Adrenal gland (tissue), 12 donors: Measurements from ENCODE around the gene PSMC3. TPM values are rescaled to one million over a fixed set of nuclear protein-coding genes. Genes with fewer than 3 reads are reported as not detected.

ENCODE experiments used
- DNase-seq, 7 donors: peaks; one replicate each; pipeline ENCODE4 v3.0.0-alpha.2; 2019 to 2020
- H3K27ac ChIP-seq, 5 donors: fragments of 200-600 bp; sonication (generic) in 4 of 5; 1 replicate in 3 of 5; 2 replicates in 2 of 5; pipeline versions ENCODE4 v1.5.1 to v1.8.0; 2016 to 2020; ENCODE audit warnings: mild to moderate bottlenecking in 1 of 5
- H3K27me3 ChIP-seq: fragments of 200-600 bp; 2 replicates; pipeline ENCODE4 v1.8.0; 2021
- H3K36me3 ChIP-seq, 2 donors: fragments of 200-600 bp; replicated peaks in 1 of 2; 1 replicate in 1 of 2; 2 replicates in 1 of 2; pipeline versions ENCODE4 v1.5.1 to v1.8.0; 2018 to 2022
- H3K4me1 ChIP-seq, 2 donors: fragments of 200-600 bp; replicated peaks in 1 of 2; 1 replicate in 1 of 2; 2 replicates in 1 of 2; pipeline versions ENCODE4 v1.5.1 to v1.8.0; 2018 to 2021
- H3K4me3 ChIP-seq, 4 donors: fragments of 200-600 bp; sonication (generic) in 3 of 4; one replicate each; pipeline ENCODE4 v1.5.1; 2016 to 2018
- H3K9me3 ChIP-seq, 3 donors: fragments of 200-600 bp; sonication (generic) in 1 of 3; replicated peaks in 1 of 3; 1 replicate in 2 of 3; 2 replicates in 1 of 3; pipeline versions ENCODE4 v1.5.1 to v1.8.0; 2016 to 2021
- POLR2A ChIP-seq, 2 donors: fragments of 450-650 bp; IDR thresholded peaks; one replicate each; pipeline ENCODE4 v1.6.1; 2017; ENCODE audit warnings: antibody characterized with exemption in 2 of 2, mild to moderate bottlenecking in 2 of 2, moderate library complexity in 1 of 2
- WGBS, 4 donors: extraction: QIAGEN DNeasy Blood & Tissue Kit in 2 of 4; methylation state at CpG; one replicate each; pipeline versions ENCODE4 v1.1.5 to v1.1.7; 2013 to 2017; 5-methylcytosine and 5-hydroxymethylcytosine counted together
- intact Hi-C, 2 donors: fragments of 100-400 bp; cut with DNase I; formaldehyde crosslinking; loops; one replicate each; pipeline versions ENCODE4 v1.14.1 to v1.15.0; 2022 to 2023
- polyA plus RNA-seq, 3 donors: library from polyadenylated mRNA; stranded (reverse); fragments of 200-250 nt in 2 of 3; fragments of 350-450 nt in 1 of 3; fragmentation: Illumina TruSeq in 1 of 3; extraction: RNeasy Lipid Tissue Mini Kit (QIAGEN cat#74804) in 1 of 3; gene quantifications; one replicate each; pipeline ENCODE4 v1.2.3, GENCODE V29; 2013 to 2014
- total RNA-seq, 9 donors: library from RNA; depleted of rRNA in 4 of 9; stranded (reverse); fragments of >200 nt in 4 of 9; fragments of 120-200 nt in 1 of 9; fragmentation: NEBNext Ultra II Directional in 1 of 9; extraction: Animal tissue kit (Norgen Biotek cat#: 25700) in 1 of 9; gene quantifications; one replicate each; pipeline versions ENCODE4 v1.1.0 to v1.2.4, GENCODE V29; 2013 to 2023
- TF ChIP-seq, protein P1 (sequence below), 6 experiments: fragments of 450-650 bp in 4 of 6; fragments of 200-600 bp in 2 of 6; sonication (generic) in 1 of 6; IDR thresholded peaks; 1 replicate in 5 of 6; 2 replicates in 1 of 6; pipeline versions ENCODE4 v1.5.1 to v1.8.0; 2016 to 2021; ENCODE audit warnings: antibody characterized with exemption in 6 of 6, mild to moderate bottlenecking in 2 of 6, moderate library complexity in 1 of 6
- donor health status: healthy with polysubstance abuse.
- donor health status: Bipolar disorder and iron deficiency.
- donor health status: DM: yes; HTN: yes; CAD: no.
- donor health status: DM: no; HTN: no; CAD: no.
- donor health status: DM: no; HTN: no; CAD: no.
- donor health status: DM: yes; HTN: yes; CAD: no.

Gene PSMC3
- total and polyA plus RNA-seq, 12 donors, result 85.4 to 291 (median 130) TPM

DNA sequence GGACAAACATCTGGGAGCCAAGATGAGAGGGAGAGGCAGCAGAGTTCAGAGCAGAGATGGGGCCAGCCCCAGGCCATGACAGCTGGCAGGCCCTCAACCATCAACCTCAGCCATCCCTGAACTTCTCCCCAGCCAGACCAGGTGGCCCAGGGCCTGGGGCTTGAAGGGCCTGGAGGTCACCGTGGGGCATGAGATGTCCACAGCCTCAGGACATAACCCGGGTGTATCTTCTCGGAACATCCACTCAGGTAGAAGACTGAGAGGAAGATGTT is 30.3 kb downstream of the PSMC3 start:
- Histone ChIP-seq H3K4me1 (peaks cover 12% of the 10 kb centered on the region in 2 donors), H3K27me3 (no peaks in the 10 kb centered on the region), H3K4me3 (no peak overlapping the region), H3K36me3 (no peaks in the 10 kb centered on the region), H3K27ac (peak overlapping the region in 3 of 5 donors; percentile 75 to 96 (median 86)), H3K9me3 (no peaks in the 10 kb centered on the region)
- intact Hi-C loops, result no loop called here
- TF ChIP-seq, protein P1, sequence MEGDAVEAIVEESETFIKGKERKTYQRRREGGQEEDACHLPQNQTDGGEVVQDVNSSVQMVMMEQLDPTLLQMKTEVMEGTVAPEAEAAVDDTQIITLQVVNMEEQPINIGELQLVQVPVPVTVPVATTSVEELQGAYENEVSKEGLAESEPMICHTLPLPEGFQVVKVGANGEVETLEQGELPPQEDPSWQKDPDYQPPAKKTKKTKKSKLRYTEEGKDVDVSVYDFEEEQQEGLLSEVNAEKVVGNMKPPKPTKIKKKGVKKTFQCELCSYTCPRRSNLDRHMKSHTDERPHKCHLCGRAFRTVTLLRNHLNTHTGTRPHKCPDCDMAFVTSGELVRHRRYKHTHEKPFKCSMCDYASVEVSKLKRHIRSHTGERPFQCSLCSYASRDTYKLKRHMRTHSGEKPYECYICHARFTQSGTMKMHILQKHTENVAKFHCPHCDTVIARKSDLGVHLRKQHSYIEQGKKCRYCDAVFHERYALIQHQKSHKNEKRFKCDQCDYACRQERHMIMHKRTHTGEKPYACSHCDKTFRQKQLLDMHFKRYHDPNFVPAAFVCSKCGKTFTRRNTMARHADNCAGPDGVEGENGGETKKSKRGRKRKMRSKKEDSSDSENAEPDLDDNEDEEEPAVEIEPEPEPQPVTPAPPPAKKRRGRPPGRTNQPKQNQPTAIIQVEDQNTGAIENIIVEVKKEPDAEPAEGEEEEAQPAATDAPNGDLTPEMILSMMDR (IDR thresholded peaks at IDR 0.05), result no peak
- no peak for TF ChIP-seq POLR2A (IDR thresholded peaks at IDR 0.05)
- 90 to 93% (median 90%) methylated on average over 2 to 3 of the region's 3 CpGs for WGBS, 4 donors
- DNase-seq, result no peak

- Histone ChIP-seq H3K27me3 (no peaks in the 10 kb centered on the region), H3K4me1 (peaks cover 6 to 7% of the 10 kb centered on the region in 2 donors), H3K4me3 (peak overlapping the region in 1 of 4 donors; percentile 11), H3K27ac (peak overlapping the region; percentile 75 to 96 (median 86)), H3K36me3 (no peaks in the 10 kb centered on the region), H3K9me3 (no peaks in the 10 kb centered on the region)
- intact Hi-C loops, result no loop called here
- WGBS, 4 donors, result 67 to 74% (median 73%) methylated on average over 18 to 25 of the region's 25 CpGs
- DNase-seq, result no peak
- TF ChIP-seq, protein P1 (IDR thresholded peaks at IDR 0.05), result no peak
- TF ChIP-seq POLR2A (IDR thresholded peaks at IDR 0.05), result no peak
These were observed 30.8 kb downstream of the PSMC3 start for GRCh38 chr11:47395223-47396048.

GRCh38 chr11:47394322-47395222 is 31.7 kb downstream of the PSMC3 start:
- H3K27ac ChIP-seq, result peak overlapping the region; percentile 75 to 96 (median 86)
- DNase-seq, result peak in 4 of 7 donors; percentile 64 to 75 (median 66)

DNA sequence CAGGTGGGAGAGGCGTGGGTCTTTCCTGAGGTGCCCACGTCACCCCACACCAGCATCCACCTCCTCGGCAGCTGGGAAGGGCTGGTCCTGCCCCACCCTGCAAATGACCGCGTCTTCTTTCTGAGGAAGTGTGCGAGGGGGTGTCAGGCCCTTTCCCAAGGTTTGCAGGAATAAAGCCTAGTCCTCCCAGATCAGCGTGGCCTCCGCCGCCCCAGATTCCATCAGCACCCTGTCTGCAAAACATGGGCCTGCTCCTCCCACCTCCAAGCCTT is 32.3 kb downstream of the PSMC3 start:
- Histone ChIP-seq H3K9me3 (no peaks in the 10 kb centered on the region), H3K27me3 (no peaks in the 10 kb centered on the region), H3K27ac (peak overlapping the region; percentile 11 to 96 (median 75)), H3K4me3 (peak overlapping the region in 1 of 4 donors; percentile 34), H3K4me1 (no peaks in the 10 kb centered on the region), H3K36me3 (no peaks in the 10 kb centered on the region)
- DNase-seq, result no peak
- WGBS, 4 donors, result 77 to 92% (median 78%) methylated on average over 5 to 9 of the region's 9 CpGs
- intact Hi-C loops, result no loop called here
- TF ChIP-seq POLR2A (IDR thresholded peaks at IDR 0.05), result no peak
- TF ChIP-seq, protein P1 (IDR thresholded peaks at IDR 0.05), result no peak

More at GRCh38 chr11:47394322-47395222, 31.7 kb downstream of the PSMC3 start:
- H3K36me3 ChIP-seq, result no peaks in the 10 kb centered on the region
- no peaks in the 10 kb centered on the region for H3K9me3 ChIP-seq
- intact Hi-C loops, result no loop called here
- no peaks in the 10 kb centered on the region for H3K4me1 ChIP-seq
- TF ChIP-seq, protein P1 (IDR thresholded peaks at IDR 0.05), result no peak
- peak in 1 of 2 donors; percentile 31 for TF ChIP-seq POLR2A (IDR thresholded peaks at IDR 0.05)
- no peaks in the 10 kb centered on the region for H3K27me3 ChIP-seq
- peak overlapping the region in 1 of 4 donors; percentile 34 for H3K4me3 ChIP-seq
- 67 to 78% (median 68%) methylated on average over 14 to 39 of the region's 39 CpGs for WGBS, 4 donors
